ENCODE results near the gene TRPV4.
A peak's percentile ranks its signal among the peaks of the same experiment; 100 is the strongest.

The TRPV4 gene

GRCh38 chr12:109804820-109805761 lies 28.1 kb downstream of the TRPV4 start:
- no peak for DNase-seq

GRCh38 chr12:109803678-109804077 lies 29.5 kb downstream of the TRPV4 start:
- no peak for DNase-seq

GRCh38 chr12:109802828-109803227 lies 30.4 kb downstream of the TRPV4 start:
- no peak for DNase-seq

- no peak for DNase-seq
Observed at GRCh38 chr12:109800536-109800935, 32.7 kb downstream of the TRPV4 start.

- DNase-seq = no peak
Observed at GRCh38 chr12:109798691-109799090, 34.5 kb downstream of the TRPV4 start.

GRCh38 chr12:109797905-109798669 lies 35.1 kb downstream of the TRPV4 start:
- no peak for DNase-seq

- DNase-seq = no peak
Observed at GRCh38 chr12:109796057-109796456, 37.1 kb downstream of the TRPV4 start.

GRCh38 chr12:109795023-109795422 lies 38.2 kb downstream of the TRPV4 start:
- no peak for DNase-seq

GRCh38 chr12:109793826-109794501 lies 39.2 kb downstream of the TRPV4 start:
- no peak for DNase-seq

- DNase-seq = no peak
Observed at GRCh38 chr12:109793411-109793810, 39.8 kb downstream of the TRPV4 start.

GRCh38 chr12:109792992-109793391 lies 40.2 kb downstream of the TRPV4 start:
- DNase-seq = no peak

GRCh38 chr12:109789526-109790048 lies 43.6 kb downstream of the TRPV4 start:
- DNase-seq = no peak

GRCh38 chr12:109786799-109787198 lies 46.4 kb downstream of the TRPV4 start:
- no peak for DNase-seq

- no peak for DNase-seq
Observed at GRCh38 chr12:109785854-109786253, 47.3 kb downstream of the TRPV4 start.

GRCh38 chr12:109783965-109784244 lies 49.3 kb downstream of the TRPV4 start:
- no peak for DNase-seq

- no peak for DNase-seq
Observed at GRCh38 chr12:109783135-109783964, 49.8 kb downstream of the TRPV4 start.

- no peak for DNase-seq
Observed at GRCh38 chr12:109782326-109782703, 50.9 kb downstream of the TRPV4 start.

GRCh38 chr12:109781668-109782325 lies 51.4 kb downstream of the TRPV4 start:
- DNase-seq = no peak

GRCh38 chr12:109779382-109779781 lies 53.8 kb downstream of the TRPV4 start:
- no peak for DNase-seq

- DNase-seq = no peak
Observed at GRCh38 chr12:109778684-109779083, 54.5 kb downstream of the TRPV4 start.

- peak; percentile 45 for DNase-seq
Observed at GRCh38 chr12:109777544-109777943, 55.7 kb downstream of the TRPV4 start.

- no peak for DNase-seq
Observed at GRCh38 chr12:109776624-109777023, 56.6 kb downstream of the TRPV4 start.

All from NCI-H2029 (cell line).